Islet precursor cell (in vitro differentiated cells): Measurements from ENCODE around the gene PLCD3.
"Not testable (repeated sequence)": the region's sequence is repeated elsewhere in the genome, so short reads cannot be mapped to it uniquely, and the experiment has no call there.

Experiments
- DNase-seq: peaks from one replicate; pipeline ENCODE4 v3.0.0-alpha.2; 2018

Gene PLCD3

DNA sequence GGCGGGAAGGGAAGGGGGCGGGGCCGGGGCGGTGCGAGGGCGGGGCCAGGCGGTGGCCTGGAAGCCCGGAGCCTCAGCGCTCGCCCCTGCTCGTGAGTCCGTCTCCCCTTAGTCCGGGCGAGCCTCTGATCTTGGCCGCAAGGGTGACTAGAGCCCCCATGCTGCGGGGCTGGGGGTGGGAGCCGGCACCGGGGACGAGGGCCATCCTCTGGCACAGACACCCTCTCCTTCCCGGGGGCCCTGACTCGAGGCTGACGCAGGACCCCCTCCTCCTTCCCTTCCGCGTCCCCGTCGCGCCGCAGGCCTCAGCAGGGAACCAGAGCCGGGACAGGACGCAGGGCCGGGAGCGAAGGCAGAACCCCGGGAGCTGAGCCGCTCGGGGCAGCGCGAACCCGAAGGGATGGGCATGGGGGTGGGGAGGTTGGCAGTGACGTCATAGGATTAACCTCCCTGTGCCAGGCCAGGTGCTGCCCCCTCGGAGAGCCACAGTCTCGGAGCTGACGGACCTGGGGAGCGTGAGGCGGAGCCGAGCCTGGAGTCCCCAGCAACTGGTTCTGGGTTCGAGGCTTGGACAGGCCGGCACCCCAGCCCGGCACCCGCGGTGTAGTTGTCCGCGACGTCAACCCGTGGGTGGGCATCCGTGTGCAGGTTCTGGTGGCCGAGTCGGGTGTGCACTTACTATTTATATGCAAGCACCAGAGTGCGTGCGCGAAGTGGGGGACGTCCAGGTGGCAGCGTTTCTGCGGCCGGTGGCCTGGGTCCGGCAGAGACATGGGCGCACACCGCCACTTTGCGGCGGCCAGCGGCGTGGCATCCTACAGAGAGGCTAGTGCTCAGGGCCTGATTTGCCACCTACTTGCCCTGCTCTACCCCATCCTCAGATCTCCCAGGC, 503 bp upstream of the PLCD3 start:
- DNase-seq = peak; percentile 97

GRCh38 chr17:45131616-45132319, 547 bp downstream of the PLCD3 start:
- DNase-seq = peak; percentile 90

GRCh38 chr17:45130681-45131615, 1.4 kb downstream of the PLCD3 start:
- no peak for DNase-seq

GRCh38 chr17:45129940-45130680, 2.2 kb downstream of the PLCD3 start:
- DNase-seq = peak; percentile 86

DNA sequence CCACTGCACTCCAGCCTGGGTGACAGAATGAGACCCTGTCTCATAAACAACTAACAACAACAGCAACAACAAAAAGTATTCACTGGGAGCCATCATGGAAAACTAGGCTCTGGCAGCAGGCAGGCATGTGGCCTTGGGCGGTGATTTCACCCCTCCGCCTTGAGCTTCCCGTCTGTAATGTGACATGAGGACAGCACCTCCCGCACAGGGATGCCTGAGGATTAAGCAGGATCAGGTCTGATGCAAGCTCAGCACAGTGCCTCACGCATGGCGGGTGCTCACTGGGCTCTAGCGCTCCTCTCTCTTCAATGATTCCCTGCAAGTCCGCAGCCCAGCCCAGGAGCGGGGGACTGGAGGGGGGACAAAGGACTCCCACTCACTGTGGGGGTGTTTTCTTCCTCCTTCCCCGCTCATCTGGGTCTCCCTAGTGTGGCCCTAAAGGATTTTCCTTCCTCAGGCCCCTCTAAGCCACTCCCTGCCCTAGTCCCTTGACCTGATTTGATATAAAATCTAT, 2.8 kb downstream of the PLCD3 start:
- peak; percentile 88 for DNase-seq

GRCh38 chr17:45128989-45129388, 3.3 kb downstream of the PLCD3 start:
- DNase-seq = no peak

- DNase-seq = no peak
Observed at GRCh38 chr17:45128331-45128730, 4.0 kb downstream of the PLCD3 start.

- DNase-seq = peak; percentile 91
Observed at GRCh38 chr17:45127548-45128300, 4.6 kb downstream of the PLCD3 start.

DNA sequence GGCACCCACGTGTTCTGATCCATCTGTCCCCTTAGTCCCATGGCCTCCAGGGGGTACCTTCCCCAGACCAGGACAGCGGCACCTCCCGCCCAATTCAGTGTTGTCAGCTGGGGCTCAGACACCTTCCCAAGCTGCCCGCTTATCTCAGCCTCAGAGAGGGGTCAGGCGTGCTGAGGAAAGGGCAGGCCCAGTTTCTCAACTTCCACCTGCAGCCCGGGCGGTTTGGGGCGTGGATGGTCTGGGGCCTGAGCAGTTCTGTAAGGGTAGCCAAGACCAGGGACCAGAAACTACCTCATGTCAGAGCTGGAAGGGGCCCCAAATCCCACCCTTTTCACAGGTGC, 5.1 kb downstream of the PLCD3 start:
- no peak for DNase-seq

- DNase-seq = no peak
Observed at GRCh38 chr17:45125509-45125908, 6.8 kb downstream of the PLCD3 start.

DNA sequence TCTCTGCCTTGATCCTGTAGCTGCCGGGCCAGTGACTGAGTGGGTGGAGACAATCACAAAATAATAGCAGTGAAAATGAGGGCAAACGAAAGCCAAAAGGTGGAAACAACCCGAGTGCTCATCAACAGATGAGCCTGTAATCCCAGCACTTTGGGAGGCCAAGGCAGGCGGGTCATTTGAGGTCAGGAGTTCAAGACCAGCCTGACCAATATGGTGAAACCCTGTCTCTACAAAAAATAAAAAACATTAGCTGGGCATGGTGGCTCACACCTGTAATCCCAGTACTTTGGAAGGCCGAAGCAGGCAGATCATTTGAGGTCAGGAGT, 7.6 kb downstream of the PLCD3 start:
- not testable (repeated sequence) for DNase-seq

GRCh38 chr17:45123930-45124796, 8.2 kb downstream of the PLCD3 start:
- DNase-seq = peak; percentile 95

GRCh38 chr17:45123076-45123770, 9.1 kb downstream of the PLCD3 start:
- no peak for DNase-seq

- DNase-seq = no peak
Observed at GRCh38 chr17:45121055-45121454, 11.3 kb downstream of the PLCD3 start.

GRCh38 chr17:45120558-45120957, 11.8 kb downstream of the PLCD3 start:
- DNase-seq = no peak

DNA sequence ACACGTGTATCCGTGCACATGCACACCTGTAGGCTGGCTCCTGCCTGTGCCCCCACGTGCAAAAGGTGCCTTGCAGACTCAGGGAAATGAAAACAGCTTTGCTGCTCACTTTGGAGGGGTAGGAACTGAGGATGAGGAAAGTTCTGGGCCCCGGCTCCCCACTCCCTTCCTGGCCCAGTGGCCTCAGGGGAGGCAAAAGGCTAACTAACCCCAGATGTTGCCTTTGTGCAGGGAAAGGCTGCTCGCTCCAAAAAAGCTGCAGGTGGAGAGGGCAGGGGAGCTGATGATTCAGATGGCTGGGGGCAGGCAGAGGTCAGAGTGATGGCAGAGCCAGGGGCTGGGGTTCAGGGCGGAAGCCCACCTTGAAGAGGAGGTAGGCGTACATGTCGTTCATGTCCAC, 12.4 kb downstream of the PLCD3 start:
- DNase-seq = no peak

DNA sequence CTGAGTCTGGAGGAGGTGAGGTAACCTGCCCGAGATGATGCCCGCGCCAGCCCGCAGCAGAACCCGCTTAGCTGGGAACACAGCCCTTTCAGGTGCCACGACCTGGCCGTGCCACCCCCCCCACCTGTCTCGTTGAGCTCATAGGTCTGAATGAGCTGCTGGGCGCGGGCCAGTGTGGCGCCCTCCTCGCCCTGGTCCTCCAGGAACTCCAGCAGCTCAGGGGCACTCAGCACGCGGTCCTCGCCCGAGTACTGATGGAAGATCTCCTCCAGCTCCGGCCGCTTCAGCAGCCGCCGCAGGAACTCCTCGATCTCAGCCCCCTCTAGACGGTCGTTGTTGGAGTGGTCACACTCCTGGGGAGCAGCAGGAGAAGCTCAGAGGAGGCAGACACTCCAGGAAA, 13.6 kb downstream of the PLCD3 start:
- no peak for DNase-seq

GRCh38 chr17:45117848-45118646, 14.3 kb downstream of the PLCD3 start:
- no peak for DNase-seq

- DNase-seq = no peak
Observed at GRCh38 chr17:45117334-45117733, 15.0 kb downstream of the PLCD3 start.
